ENCODE data around the gene SHC4. TPM values are rescaled to one million over a fixed set of nuclear protein-coding genes. Genes with fewer than 3 reads are reported as not detected.

Gene SHC4
- total RNA-seq, 1 experiment from 2014 or later: 0.63 TPM

DNA sequence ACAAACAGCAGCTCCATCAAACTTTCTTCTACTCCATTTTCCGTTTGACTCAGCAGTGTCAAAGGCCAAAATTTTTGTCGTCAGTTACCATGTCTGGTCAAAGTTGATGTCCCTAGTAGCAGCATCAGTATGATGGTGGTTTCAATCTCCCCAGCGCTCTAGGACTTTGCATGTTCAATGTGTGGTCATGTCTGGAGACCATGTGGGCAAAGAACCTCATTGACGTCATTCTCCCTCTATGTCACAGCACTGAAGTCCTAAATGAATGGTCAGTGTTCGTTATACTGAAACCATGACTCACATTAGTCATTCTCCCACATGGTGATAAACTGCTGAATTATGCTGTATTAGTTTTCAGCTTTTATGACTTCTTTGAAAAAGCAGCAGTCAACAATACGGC lies 23.2 kb downstream of the SHC4 start:
- H3K27me3 Mint-ChIP-seq (ENCODE audit: low read depth): no peaks in the 10 kb centered on the region; the same call in 1 of the 2 replicates
- ChIA-PET CTCF (no interaction called here), POLR2A (no interaction called here)
- no peak for DNase-seq (ENCODE audit: low spot score)
- H3K36me3 Mint-ChIP-seq: no peaks in the 10 kb centered on the region
- no peaks in the 10 kb centered on the region for H3K4me1 Mint-ChIP-seq
- no peak overlapping the region for H3K4me3 Mint-ChIP-seq
- TF ChIP-seq CDX4 (CRISPR knock-in tag; IDR thresholded peaks at IDR 0.05; ENCODE audit: borderline replicate concordance): no peak
- no peak for TF ChIP-seq ZNF121 (CRISPR knock-in tag; IDR thresholded peaks at IDR 0.05)
- TF ChIP-seq TP53 (CRISPR knock-in tag; IDR thresholded peaks at IDR 0.05): no peak
- no peak for TF ChIP-seq IRF2 (CRISPR knock-in tag; IDR thresholded peaks at IDR 0.05; ENCODE audit: borderline replicate concordance, low read depth)
- no peak for TF ChIP-seq SMAD3 (CRISPR knock-in tag; IDR thresholded peaks at IDR 0.05; ENCODE audit: borderline replicate concordance)
- TF ChIP-seq USF2 (CRISPR knock-in tag; IDR thresholded peaks at IDR 0.05): no peak
- TF ChIP-seq, protein P1, sequence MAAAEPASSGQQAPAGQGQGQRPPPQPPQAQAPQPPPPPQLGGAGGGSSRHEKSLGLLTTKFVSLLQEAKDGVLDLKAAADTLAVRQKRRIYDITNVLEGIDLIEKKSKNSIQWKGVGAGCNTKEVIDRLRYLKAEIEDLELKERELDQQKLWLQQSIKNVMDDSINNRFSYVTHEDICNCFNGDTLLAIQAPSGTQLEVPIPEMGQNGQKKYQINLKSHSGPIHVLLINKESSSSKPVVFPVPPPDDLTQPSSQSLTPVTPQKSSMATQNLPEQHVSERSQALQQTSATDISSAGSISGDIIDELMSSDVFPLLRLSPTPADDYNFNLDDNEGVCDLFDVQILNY (CRISPR knock-in tag; IDR thresholded peaks at IDR 0.05): no peak
- TF ChIP-seq, protein P2, sequence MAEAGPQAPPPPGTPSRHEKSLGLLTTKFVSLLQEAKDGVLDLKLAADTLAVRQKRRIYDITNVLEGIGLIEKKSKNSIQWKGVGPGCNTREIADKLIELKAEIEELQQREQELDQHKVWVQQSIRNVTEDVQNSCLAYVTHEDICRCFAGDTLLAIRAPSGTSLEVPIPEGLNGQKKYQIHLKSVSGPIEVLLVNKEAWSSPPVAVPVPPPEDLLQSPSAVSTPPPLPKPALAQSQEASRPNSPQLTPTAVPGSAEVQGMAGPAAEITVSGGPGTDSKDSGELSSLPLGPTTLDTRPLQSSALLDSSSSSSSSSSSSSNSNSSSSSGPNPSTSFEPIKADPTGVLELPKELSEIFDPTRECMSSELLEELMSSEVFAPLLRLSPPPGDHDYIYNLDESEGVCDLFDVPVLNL (CRISPR knock-in tag; IDR thresholded peaks at IDR 0.05; ENCODE audit: borderline replicate concordance, low read depth): no peak
- TF ChIP-seq, protein P3, sequence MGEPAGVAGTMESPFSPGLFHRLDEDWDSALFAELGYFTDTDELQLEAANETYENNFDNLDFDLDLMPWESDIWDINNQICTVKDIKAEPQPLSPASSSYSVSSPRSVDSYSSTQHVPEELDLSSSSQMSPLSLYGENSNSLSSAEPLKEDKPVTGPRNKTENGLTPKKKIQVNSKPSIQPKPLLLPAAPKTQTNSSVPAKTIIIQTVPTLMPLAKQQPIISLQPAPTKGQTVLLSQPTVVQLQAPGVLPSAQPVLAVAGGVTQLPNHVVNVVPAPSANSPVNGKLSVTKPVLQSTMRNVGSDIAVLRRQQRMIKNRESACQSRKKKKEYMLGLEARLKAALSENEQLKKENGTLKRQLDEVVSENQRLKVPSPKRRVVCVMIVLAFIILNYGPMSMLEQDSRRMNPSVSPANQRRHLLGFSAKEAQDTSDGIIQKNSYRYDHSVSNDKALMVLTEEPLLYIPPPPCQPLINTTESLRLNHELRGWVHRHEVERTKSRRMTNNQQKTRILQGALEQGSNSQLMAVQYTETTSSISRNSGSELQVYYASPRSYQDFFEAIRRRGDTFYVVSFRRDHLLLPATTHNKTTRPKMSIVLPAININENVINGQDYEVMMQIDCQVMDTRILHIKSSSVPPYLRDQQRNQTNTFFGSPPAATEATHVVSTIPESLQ (CRISPR knock-in tag; IDR thresholded peaks at IDR 0.05): no peak
- no peak for TF ChIP-seq MXD4 (CRISPR knock-in tag; IDR thresholded peaks at IDR 0.05; ENCODE audit: borderline replicate concordance)
- TF ChIP-seq ZNF263 (CRISPR knock-in tag; IDR thresholded peaks at IDR 0.05; ENCODE audit: low read depth): no peak
- no peak for TF ChIP-seq IRF1 (CRISPR knock-in tag; IDR thresholded peaks at IDR 0.05)
- no peak for TF ChIP-seq ZBTB21 (CRISPR knock-in tag; IDR thresholded peaks at IDR 0.05; ENCODE audit: borderline replicate concordance)
- TF ChIP-seq ZNF416 (CRISPR knock-in tag; IDR thresholded peaks at IDR 0.05): no peak
- TF ChIP-seq EMX1 (CRISPR knock-in tag; IDR thresholded peaks at IDR 0.05): no peak
- no peak for TF ChIP-seq FOXK1 (CRISPR knock-in tag; IDR thresholded peaks at IDR 0.05)
- no peak for TF ChIP-seq ZNF512 (CRISPR knock-in tag; IDR thresholded peaks at IDR 0.05; ENCODE audit: borderline replicate concordance)
- no peak for TF ChIP-seq RORB (CRISPR knock-in tag; IDR thresholded peaks at IDR 0.05)
- no peaks in the 10 kb centered on the region for H3K9me3 Mint-ChIP-seq
- no peak for ATAC-seq
- no peak overlapping the region for H3K27ac Mint-ChIP-seq

- no peak overlapping the region for H3K4me3 Mint-ChIP-seq
- no peaks in the 10 kb centered on the region for H3K9me3 Mint-ChIP-seq
- ATAC-seq (no peak), DNase-seq (ENCODE audit: low spot score) (no peak)
- H3K4me1 Mint-ChIP-seq: no peaks in the 10 kb centered on the region
- no peaks in the 10 kb centered on the region; the same call in 1 of the 2 replicates for H3K27me3 Mint-ChIP-seq (ENCODE audit: low read depth)
- H3K36me3 Mint-ChIP-seq: no peaks in the 10 kb centered on the region
- no peak overlapping the region for H3K27ac Mint-ChIP-seq
- CTCF ChIA-PET: no interaction called here
- POLR2A ChIA-PET: no interaction called here
- no peak for TF ChIP-seq STAT6 (CRISPR knock-in tag; conservative IDR thresholded peaks at IDR 0.05; ENCODE audit: low read depth)
- no peak for TF ChIP-seq JAZF1 (CRISPR knock-in tag; IDR thresholded peaks at IDR 0.05)
- no peak for TF ChIP-seq TEAD1 (CRISPR knock-in tag; IDR thresholded peaks at IDR 0.05)
- TF ChIP-seq TP53 (CRISPR knock-in tag; IDR thresholded peaks at IDR 0.05): no peak
- no peak for TF ChIP-seq NFATC4 (CRISPR knock-in tag; IDR thresholded peaks at IDR 0.05)
- TF ChIP-seq SP1 (CRISPR knock-in tag; conservative IDR thresholded peaks at IDR 0.05): no peak
- no peak for TF ChIP-seq NR3C1 (CRISPR knock-in tag; conservative IDR thresholded peaks at IDR 0.05; ENCODE audit: low read depth)
- TF ChIP-seq GABPB1 (CRISPR knock-in tag; IDR thresholded peaks at IDR 0.05): no peak
- TF ChIP-seq RELA (CRISPR knock-in tag; IDR thresholded peaks at IDR 0.05; ENCODE audit: borderline replicate concordance): no peak
- no peak for TF ChIP-seq ZNF232 (CRISPR knock-in tag; IDR thresholded peaks at IDR 0.05)
These were observed 24.1 kb downstream of the SHC4 start for GRCh38 chr15:48939648-48940047.
